Measurements from ENCODE around the gene CHCHD6. TPM values are rescaled to one million over a fixed set of nuclear protein-coding genes. Genes with fewer than 3 reads are reported as not detected.

The CHCHD6 gene
- total RNA-seq, 1 donor from 2014 or later: 31.0 TPM

DNA sequence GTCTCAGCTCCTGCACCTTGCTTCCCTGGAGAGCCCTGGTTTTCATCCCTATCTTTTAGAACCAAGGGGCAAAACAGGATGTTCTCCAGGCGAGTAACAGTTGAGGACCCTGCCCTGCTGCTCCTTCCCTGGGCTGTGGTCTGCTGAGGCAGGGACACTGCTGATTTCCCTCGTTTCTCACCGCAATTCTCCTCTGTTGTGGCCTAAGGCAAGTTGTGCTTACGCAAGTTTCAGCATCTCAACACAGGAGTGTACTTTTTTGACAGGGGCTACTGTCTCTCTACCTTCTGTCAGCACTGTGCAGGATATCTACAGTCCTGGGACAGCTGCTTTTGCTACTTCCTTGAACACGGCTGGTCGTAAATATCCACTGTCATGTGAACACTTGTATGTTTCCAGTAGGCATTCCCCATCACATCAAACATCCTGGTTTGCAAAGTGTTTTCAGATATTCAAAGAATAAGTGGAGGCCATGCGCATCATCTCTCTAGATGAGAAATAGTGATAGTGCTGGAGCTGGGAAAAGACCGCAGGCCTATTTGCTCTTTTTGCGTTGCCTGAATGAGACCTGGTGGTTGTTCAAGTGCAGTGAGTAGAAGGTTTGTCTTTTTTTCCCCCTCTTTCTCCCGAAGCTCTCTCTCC lies 168.8 kb downstream of the CHCHD6 start:
- Mint-ChIP-seq H3K9me3 (no peaks in the 10 kb centered on the region), H3K27me3 (ENCODE audit: low read depth) (no peaks in the 10 kb centered on the region), H3K4me3 (no peak overlapping the region), H3K36me3 (peaks cover 3% of the 10 kb centered on the region), H3K27ac (no peak overlapping the region), H3K4me1 (peaks cover 10% of the 10 kb centered on the region)
- no peak for DNase-seq (ENCODE audit: low spot score in 2 of 2, unreplicated experiment in 2 of 2)
- TF ChIP-seq, protein P1, sequence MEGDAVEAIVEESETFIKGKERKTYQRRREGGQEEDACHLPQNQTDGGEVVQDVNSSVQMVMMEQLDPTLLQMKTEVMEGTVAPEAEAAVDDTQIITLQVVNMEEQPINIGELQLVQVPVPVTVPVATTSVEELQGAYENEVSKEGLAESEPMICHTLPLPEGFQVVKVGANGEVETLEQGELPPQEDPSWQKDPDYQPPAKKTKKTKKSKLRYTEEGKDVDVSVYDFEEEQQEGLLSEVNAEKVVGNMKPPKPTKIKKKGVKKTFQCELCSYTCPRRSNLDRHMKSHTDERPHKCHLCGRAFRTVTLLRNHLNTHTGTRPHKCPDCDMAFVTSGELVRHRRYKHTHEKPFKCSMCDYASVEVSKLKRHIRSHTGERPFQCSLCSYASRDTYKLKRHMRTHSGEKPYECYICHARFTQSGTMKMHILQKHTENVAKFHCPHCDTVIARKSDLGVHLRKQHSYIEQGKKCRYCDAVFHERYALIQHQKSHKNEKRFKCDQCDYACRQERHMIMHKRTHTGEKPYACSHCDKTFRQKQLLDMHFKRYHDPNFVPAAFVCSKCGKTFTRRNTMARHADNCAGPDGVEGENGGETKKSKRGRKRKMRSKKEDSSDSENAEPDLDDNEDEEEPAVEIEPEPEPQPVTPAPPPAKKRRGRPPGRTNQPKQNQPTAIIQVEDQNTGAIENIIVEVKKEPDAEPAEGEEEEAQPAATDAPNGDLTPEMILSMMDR (IDR thresholded peaks at IDR 0.05; ENCODE audit: unreplicated experiment): no peak

DNA sequence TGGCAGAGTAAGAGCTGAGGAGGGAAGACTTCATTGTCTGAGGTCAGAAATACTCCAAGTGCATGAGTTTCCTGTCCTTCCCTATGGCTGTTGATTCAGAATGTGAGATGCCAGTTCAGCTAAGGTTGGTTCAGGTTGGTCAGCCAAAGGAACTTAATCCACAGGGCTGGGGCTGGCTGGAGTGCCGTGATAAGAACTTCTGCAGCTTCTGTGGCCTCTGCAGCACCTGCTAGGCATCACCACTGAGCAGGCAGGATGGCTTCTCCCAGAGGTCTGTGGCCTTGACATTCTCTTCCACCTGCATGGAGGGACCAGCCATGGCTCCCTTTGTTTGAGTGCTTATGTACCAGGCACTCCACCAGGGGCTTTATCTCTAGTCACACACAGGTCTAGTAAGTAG lies 169.4 kb downstream of the CHCHD6 start:
- H3K27me3 Mint-ChIP-seq (ENCODE audit: low read depth): no peaks in the 10 kb centered on the region
- H3K36me3 Mint-ChIP-seq: peaks cover 3% of the 10 kb centered on the region
- TF ChIP-seq, protein P1 (IDR thresholded peaks at IDR 0.05; ENCODE audit: unreplicated experiment): no peak
- H3K27ac Mint-ChIP-seq: no peak overlapping the region
- no peak overlapping the region for H3K4me3 Mint-ChIP-seq
- no peak for DNase-seq (ENCODE audit: low spot score in 2 of 2, unreplicated experiment in 2 of 2)
- H3K4me1 Mint-ChIP-seq: peaks cover 10% of the 10 kb centered on the region
- H3K9me3 Mint-ChIP-seq: no peaks in the 10 kb centered on the region

DNA sequence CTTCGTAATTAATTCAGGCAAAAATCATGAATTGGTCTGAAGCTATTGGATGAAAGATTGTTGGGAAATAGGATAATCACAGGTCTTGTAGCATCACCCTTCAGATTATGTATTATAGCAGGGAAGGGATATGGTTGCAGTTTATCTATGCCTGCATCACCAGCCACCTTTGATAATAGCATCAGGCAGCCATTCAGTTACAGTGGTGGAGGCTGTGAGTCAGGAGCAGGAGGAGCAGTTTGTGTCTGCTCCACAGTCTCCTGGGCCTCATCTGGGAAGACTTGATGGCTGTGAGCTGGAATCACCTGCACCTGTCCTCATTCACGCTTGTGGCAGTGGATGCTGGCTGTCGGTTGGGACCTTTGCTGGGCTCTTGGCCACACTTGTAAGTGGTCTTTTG lies 174.6 kb downstream of the CHCHD6 start:
- no peaks in the 10 kb centered on the region for H3K4me1 Mint-ChIP-seq
- H3K36me3 Mint-ChIP-seq: peaks cover 3% of the 10 kb centered on the region
- H3K4me3 Mint-ChIP-seq: no peak overlapping the region
- H3K27ac Mint-ChIP-seq: no peak overlapping the region
- TF ChIP-seq, protein P1 (IDR thresholded peaks at IDR 0.05; ENCODE audit: unreplicated experiment): no peak
- no peaks in the 10 kb centered on the region for H3K27me3 Mint-ChIP-seq (ENCODE audit: low read depth)
- no peaks in the 10 kb centered on the region for H3K9me3 Mint-ChIP-seq
- no peak for DNase-seq (ENCODE audit: low spot score in 2 of 2, unreplicated experiment in 2 of 2)

DNA sequence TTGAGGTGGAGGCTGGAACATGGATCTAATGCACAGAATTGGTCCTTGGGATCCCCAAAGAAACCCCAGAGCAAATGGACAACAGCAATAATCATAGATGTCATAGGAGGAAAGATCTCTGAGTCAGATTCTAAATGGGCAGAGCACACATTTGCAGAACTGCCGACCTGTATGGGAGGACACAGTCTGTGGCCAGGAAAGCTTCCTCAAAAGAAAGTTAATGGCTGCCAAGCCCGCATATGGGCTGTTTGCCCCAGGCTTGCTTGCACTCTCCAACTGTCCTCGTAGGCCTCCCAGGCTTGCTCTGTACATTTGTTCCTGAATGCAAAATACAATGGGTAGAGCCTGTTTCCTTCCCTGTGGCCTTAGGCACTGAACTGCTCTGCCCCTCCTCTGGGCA lies 176.9 kb downstream of the CHCHD6 start:
- Mint-ChIP-seq H3K9me3 (no peaks in the 10 kb centered on the region), H3K4me1 (no peaks in the 10 kb centered on the region), H3K27me3 (ENCODE audit: low read depth) (no peaks in the 10 kb centered on the region), H3K36me3 (peaks cover 3% of the 10 kb centered on the region), H3K27ac (no peak overlapping the region), H3K4me3 (no peak overlapping the region)
- DNase-seq (ENCODE audit: low spot score in 2 of 2, unreplicated experiment in 2 of 2): no peak
- TF ChIP-seq, protein P1 (IDR thresholded peaks at IDR 0.05; ENCODE audit: unreplicated experiment): no peak

DNA sequence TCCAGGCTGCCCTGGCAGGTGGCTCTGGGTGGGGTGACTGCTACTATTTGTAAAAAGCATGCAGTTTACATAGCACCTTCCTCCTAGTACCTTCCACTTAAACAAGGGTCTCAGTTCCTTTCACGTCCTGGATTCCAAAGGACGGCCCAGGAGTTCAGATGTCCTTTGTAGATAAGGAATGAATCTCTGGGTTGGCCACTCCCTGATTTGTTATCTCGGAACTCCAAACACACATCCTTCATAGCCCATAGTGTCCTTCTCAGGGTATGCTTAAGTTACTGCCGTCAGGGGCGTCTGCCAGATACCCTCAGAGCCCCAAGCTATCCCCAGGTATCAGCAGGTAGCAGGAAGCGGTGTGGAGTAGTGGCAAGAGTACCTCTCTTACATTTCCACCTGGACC lies 177.8 kb downstream of the CHCHD6 start:
- DNase-seq (ENCODE audit: low spot score in 2 of 2, unreplicated experiment in 2 of 2): no peak
- Mint-ChIP-seq H3K27ac (no peak overlapping the region), H3K27me3 (ENCODE audit: low read depth) (peaks cover 3% of the 10 kb centered on the region), H3K4me3 (no peak overlapping the region), H3K4me1 (no peaks in the 10 kb centered on the region), H3K9me3 (no peaks in the 10 kb centered on the region), H3K36me3 (no peaks in the 10 kb centered on the region)
- TF ChIP-seq, protein P1 (IDR thresholded peaks at IDR 0.05; ENCODE audit: unreplicated experiment): no peak

DNA sequence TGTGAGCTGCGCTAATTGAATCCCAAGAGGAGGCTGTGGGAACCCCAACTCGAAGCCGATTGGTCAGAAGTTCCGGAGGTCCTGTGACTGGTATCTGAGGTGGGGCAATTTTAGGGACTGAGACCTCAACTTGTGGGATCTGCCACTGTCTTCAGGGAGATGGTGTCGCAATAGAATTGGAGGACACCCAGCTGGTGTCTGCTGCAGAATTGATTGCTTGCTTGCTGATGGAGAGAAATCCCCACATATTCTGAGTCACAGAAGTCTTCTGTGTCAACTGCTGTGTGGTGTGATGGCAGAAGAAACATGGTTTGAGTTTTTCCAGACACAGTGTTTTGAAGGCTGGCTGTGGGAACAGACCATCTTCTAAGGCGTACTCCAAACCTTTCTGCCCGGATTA lies 179.2 kb downstream of the CHCHD6 start:
- no peaks in the 10 kb centered on the region for H3K4me1 Mint-ChIP-seq
- no peak overlapping the region for H3K4me3 Mint-ChIP-seq
- H3K27ac Mint-ChIP-seq: no peak overlapping the region
- no peak for DNase-seq (ENCODE audit: low spot score in 2 of 2, unreplicated experiment in 2 of 2)
- H3K36me3 Mint-ChIP-seq: no peaks in the 10 kb centered on the region
- no peaks in the 10 kb centered on the region for H3K9me3 Mint-ChIP-seq
- H3K27me3 Mint-ChIP-seq (ENCODE audit: low read depth): peaks cover 3% of the 10 kb centered on the region
- TF ChIP-seq, protein P1 (IDR thresholded peaks at IDR 0.05; ENCODE audit: unreplicated experiment): no peak
